ENCODE measurements around the gene MRPS10.

The MRPS10 gene

DNA sequence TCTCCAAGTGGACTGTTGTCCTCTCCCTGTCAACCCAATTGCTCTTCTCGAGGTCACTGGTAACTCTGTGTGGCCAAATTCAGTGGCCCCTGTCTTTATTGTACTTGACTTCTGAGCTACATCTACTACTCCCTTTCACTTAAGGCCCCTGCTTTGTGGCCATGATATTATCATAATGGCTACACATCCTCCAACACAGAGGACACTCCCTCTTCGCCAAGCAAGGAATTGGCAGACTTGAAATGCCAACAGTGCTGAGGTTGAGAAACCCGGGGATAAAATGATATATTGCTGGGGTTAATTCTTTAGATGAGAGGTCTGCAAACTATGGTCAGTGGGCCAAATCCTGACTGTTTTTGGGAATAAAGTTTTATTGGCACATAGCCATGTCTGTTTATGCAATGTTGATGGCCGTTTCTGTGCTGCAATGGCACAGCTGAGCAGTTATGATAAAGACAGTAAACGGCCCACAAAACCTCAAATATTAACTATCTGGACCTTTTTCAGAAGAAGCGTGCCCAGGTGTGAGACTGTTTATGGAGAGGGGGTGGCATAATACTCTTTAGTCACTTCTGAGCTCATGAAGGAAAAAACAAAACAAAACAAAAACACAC lies 12.0 kb upstream of the MRPS10 start:
- peaks cover 11% of the 10 kb centered on the region for H3K27me3 Mint-ChIP-seq (ENCODE audit: low read depth, poor library complexity)
- no peak for DNase-seq
- H3K27ac Mint-ChIP-seq = no peak overlapping the region
- no peak overlapping the region for H3K4me3 Mint-ChIP-seq
- H3K36me3 Mint-ChIP-seq (ENCODE audit: low read depth) = peaks cover 13% of the 10 kb centered on the region
- H3K9me3 Mint-ChIP-seq = peaks cover 4% of the 10 kb centered on the region
- TF ChIP-seq, protein P1, sequence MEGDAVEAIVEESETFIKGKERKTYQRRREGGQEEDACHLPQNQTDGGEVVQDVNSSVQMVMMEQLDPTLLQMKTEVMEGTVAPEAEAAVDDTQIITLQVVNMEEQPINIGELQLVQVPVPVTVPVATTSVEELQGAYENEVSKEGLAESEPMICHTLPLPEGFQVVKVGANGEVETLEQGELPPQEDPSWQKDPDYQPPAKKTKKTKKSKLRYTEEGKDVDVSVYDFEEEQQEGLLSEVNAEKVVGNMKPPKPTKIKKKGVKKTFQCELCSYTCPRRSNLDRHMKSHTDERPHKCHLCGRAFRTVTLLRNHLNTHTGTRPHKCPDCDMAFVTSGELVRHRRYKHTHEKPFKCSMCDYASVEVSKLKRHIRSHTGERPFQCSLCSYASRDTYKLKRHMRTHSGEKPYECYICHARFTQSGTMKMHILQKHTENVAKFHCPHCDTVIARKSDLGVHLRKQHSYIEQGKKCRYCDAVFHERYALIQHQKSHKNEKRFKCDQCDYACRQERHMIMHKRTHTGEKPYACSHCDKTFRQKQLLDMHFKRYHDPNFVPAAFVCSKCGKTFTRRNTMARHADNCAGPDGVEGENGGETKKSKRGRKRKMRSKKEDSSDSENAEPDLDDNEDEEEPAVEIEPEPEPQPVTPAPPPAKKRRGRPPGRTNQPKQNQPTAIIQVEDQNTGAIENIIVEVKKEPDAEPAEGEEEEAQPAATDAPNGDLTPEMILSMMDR (IDR thresholded peaks at IDR 0.05) = no peak
- peaks cover 24% of the 10 kb centered on the region for H3K4me1 Mint-ChIP-seq

DNA sequence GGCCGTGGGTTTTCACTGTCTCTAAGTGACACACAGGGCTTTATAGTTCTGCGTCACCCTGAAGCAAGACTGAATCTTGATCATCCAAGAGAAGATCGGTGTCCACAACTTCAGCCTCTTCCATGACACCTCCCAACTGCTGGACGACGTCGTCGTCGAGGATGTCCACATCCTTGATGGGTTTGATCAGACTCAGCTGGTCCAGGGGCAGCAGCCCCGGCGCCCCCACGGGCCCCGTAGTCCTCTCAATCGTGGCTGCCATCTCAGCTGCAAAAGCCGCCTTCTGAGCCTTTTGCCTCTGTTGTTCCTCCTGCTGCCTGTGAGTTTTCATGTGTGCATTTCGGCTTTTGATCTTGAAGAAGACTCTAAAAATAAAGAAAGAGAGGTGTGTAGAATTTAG lies 10.6 kb upstream of the MRPS10 start:
- TF ChIP-seq, protein P1 (IDR thresholded peaks at IDR 0.05) = no peak
- H3K9me3 Mint-ChIP-seq = no peaks in the 10 kb centered on the region
- peaks cover 10% of the 10 kb centered on the region for H3K27me3 Mint-ChIP-seq (ENCODE audit: low read depth, poor library complexity)
- H3K4me1 Mint-ChIP-seq = peaks cover 29% of the 10 kb centered on the region
- H3K36me3 Mint-ChIP-seq (ENCODE audit: low read depth) = peaks cover 13% of the 10 kb centered on the region
- no peak overlapping the region for H3K27ac Mint-ChIP-seq
- no peak overlapping the region for H3K4me3 Mint-ChIP-seq
- DNase-seq = no peak

DNA sequence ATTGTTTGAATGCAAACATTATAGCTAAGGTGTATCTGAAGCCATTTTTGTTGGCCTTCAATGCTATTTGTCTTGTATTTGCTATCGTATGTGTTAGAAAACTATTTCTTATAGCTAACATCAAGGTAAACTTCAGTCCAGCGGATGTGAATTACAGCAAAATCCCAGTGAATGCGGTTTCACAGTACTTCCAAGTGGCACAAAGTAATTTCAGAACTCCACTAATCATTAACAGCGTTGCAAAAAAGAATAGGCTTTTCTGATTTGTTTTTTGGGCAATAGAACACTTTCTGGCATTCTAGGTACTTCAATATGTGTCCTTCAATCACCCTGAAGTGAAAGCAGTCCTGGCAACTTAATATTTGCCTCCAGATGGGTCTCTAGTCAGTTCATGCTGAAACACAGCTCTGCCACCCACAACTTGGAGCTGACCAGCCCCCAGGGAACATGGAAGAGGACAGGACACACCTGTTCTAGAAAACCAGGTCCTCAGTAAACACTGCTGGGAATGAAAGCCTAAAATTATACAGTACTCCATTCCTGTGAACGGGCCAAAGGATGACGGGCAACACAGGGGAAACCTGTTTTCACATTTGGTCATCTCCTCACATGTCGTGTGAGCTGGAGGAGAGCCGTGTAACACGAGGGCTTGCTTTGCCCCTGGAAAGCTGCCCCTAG lies 9.7 kb upstream of the MRPS10 start:
- Mint-ChIP-seq H3K4me3 (no peak overlapping the region), H3K4me1 (peaks cover 29% of the 10 kb centered on the region), H3K9me3 (no peaks in the 10 kb centered on the region), H3K36me3 (ENCODE audit: low read depth) (peaks cover 7% of the 10 kb centered on the region), H3K27ac (peak overlapping the region; percentile 54), H3K27me3 (ENCODE audit: low read depth, poor library complexity) (peaks cover 9% of the 10 kb centered on the region)
- TF ChIP-seq, protein P1 (IDR thresholded peaks at IDR 0.05) = no peak
- DNase-seq = no peak

DNA sequence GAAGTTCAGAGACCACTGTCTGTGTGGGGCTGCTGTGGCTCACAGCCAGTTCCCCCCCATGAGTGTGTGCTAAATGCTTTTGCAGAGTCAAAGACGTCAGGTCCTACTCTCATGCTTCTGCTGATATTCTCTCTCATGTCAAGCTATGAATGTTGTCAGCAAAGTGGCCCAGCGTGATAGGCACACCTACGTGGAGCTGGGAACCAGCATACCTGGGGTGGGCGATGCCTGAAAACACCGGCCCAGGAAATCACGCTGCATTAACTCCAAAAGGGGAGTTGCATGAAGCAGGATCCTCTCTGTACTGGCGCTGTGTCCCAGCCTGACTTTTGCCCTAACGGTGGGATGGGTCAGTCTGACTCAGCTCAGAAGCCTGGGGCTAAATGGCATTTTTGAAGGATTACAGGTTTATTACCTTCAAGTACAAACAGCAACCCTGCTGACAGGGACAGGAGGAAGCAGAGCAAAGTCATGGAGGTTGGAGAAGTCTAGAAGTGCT lies 9.0 kb upstream of the MRPS10 start:
- peaks cover 29% of the 10 kb centered on the region for H3K4me1 Mint-ChIP-seq
- peak overlapping the region; percentile 58 for H3K4me3 Mint-ChIP-seq
- H3K9me3 Mint-ChIP-seq = no peaks in the 10 kb centered on the region
- H3K27me3 Mint-ChIP-seq (ENCODE audit: low read depth, poor library complexity) = peaks cover 9% of the 10 kb centered on the region
- H3K27ac Mint-ChIP-seq = peak overlapping the region; percentile 73
- TF ChIP-seq, protein P1 (IDR thresholded peaks at IDR 0.05) = no peak
- H3K36me3 Mint-ChIP-seq (ENCODE audit: low read depth) = peaks cover under 1% of the 10 kb centered on the region
- no peak for DNase-seq

DNA sequence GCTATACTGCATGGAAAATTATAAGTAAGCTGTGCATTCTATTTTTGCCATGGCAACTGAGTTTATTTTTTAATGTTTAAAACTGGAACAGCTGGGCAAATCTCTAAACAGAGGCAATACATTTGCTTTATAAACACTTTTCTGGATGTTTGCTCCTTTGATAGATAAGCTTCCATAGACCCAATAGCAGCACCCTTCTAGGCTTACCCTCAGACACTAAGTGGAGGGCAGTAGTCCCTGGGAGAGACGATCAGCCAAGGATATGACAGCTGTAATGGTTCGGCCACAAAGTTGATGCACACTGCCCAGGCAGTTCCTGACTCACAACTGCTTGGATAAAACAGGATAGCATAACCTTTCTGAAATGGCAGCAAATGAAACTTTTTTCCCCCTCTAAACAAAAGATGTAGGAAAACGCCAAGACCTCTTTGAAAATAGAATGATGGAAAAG lies 8.5 kb upstream of the MRPS10 start:
- Mint-ChIP-seq H3K4me3 (no peak overlapping the region), H3K9me3 (no peaks in the 10 kb centered on the region), H3K27me3 (ENCODE audit: low read depth, poor library complexity) (peaks cover 9% of the 10 kb centered on the region), H3K36me3 (ENCODE audit: low read depth) (no peaks in the 10 kb centered on the region), H3K27ac (peak overlapping the region; percentile 73), H3K4me1 (peaks cover 29% of the 10 kb centered on the region)
- TF ChIP-seq, protein P1 (IDR thresholded peaks at IDR 0.05) = no peak
- DNase-seq = no peak

All from nephron progenitor cell (in vitro differentiated cells).